Neuron (in vitro differentiated cells): ENCODE measurements around the gene FAM177B.
A peak's percentile ranks its signal among the peaks of the same experiment; 100 is the strongest.
"Not testable (repeated sequence)": the region's sequence is repeated elsewhere in the genome, so short reads cannot be mapped to it uniquely, and the experiment has no call there.

Source experiments
- H2AFZ ChIP-seq: one replicate; pipeline ENCODE4 v1.6.1; 2013; ENCODE audit warnings: low read depth, mild to moderate bottlenecking, inconsistent platforms, low read length, moderate library complexity
- H3K27me3 ChIP-seq: one replicate; pipeline ENCODE4 v1.6.1; 2013; ENCODE audit warnings: low read length; ENCODE audit not compliant: insufficient read depth
- H3K36me3 ChIP-seq: one replicate; pipeline ENCODE4 v1.6.1; 2013; ENCODE audit warnings: low read length; ENCODE audit not compliant: insufficient read depth
- H3K4me1 ChIP-seq: one replicate; pipeline ENCODE4 v1.6.1; 2013; ENCODE audit warnings: low read length; ENCODE audit not compliant: insufficient read depth
- H3K4me3 ChIP-seq: 2 replicates; pipeline ENCODE4 v1.5.1; 2013; ENCODE audit warnings: mild to moderate bottlenecking, low read length, moderate library complexity
- H3K9me3 ChIP-seq: one replicate; pipeline ENCODE4 v1.6.1; 2013; ENCODE audit warnings: low read length

Gene FAM177B

GRCh38 chr1:222713091-222713961, 23.7 kb upstream of the FAM177B start:
- peak overlapping the region; percentile 89 for H2AFZ ChIP-seq
- H3K4me1 ChIP-seq = peaks cover 16% of the 10 kb centered on the region
- no peaks in the 10 kb centered on the region for H3K27me3 ChIP-seq
- H3K4me3 ChIP-seq = peak overlapping the region; percentile 71
- H3K36me3 ChIP-seq = peaks cover 19% of the 10 kb centered on the region
- no peaks in the 10 kb centered on the region for H3K9me3 ChIP-seq

GRCh38 chr1:222716393-222716792, 20.6 kb upstream of the FAM177B start:
- peaks cover 46% of the 10 kb centered on the region for H3K36me3 ChIP-seq
- no peaks in the 10 kb centered on the region for H3K9me3 ChIP-seq
- H2AFZ ChIP-seq = no peak overlapping the region
- H3K27me3 ChIP-seq = no peaks in the 10 kb centered on the region
- peaks cover 2% of the 10 kb centered on the region for H3K4me1 ChIP-seq
- no peak overlapping the region for H3K4me3 ChIP-seq

- no peaks in the 10 kb centered on the region for H3K9me3 ChIP-seq
- H3K4me3 ChIP-seq = no peak overlapping the region
- H3K36me3 ChIP-seq = peaks cover 79% of the 10 kb centered on the region
- H2AFZ ChIP-seq = no peak overlapping the region
- H3K4me1 ChIP-seq = no peaks in the 10 kb centered on the region
- no peaks in the 10 kb centered on the region for H3K27me3 ChIP-seq
Observed at GRCh38 chr1:222728746-222729145, 8.3 kb upstream of the FAM177B start.

DNA sequence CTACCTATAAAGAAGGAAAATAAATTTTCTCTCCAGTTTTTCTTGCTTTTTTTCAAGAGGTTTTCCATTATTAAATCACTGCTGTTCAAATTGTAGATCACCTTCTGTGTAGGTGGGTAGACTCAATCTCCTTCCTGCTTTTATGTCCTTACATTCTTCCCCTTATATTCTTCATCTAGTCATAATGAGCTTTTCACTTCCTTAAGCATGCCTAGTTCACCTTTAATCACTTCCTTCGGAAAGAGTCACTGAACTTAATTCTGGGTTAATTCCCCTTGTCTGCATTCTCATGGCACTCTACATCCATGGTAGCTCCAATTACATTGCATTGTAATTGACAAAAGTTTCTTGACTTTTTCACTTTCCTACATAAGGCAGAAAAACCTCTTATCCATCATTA, 6.1 kb upstream of the FAM177B start:
- H3K27me3 ChIP-seq = no peaks in the 10 kb centered on the region
- H3K9me3 ChIP-seq = no peaks in the 10 kb centered on the region
- H3K36me3 ChIP-seq = peaks cover 79% of the 10 kb centered on the region
- H3K4me1 ChIP-seq = peaks cover under 1% of the 10 kb centered on the region
- H2AFZ ChIP-seq = no peak overlapping the region
- no peak overlapping the region for H3K4me3 ChIP-seq

- Histone ChIP-seq H3K36me3 (peaks cover 69% of the 10 kb centered on the region), H3K4me3 (no peak overlapping the region), H3K27me3 (no peaks in the 10 kb centered on the region)
Observed at GRCh38 chr1:222732216-222733159, 4.5 kb upstream of the FAM177B start.

DNA sequence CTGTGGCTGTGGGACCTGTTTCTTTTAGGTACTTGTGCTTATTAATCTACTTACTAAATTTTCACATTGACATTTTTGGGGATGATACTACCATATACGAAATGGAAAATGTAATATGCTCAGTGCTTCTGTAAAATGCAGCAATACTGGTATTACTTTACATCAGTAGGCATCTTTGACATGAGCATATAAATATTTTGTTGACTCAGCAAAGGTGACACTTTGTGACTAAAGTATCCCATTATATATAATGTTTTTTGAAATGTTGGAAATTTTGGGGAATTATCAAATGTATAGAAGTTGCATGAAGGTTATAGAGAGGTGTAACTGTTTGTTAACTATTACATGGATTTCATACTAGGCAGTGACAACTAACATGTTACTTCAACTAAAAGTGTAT, 2.3 kb upstream of the FAM177B start:
- Histone ChIP-seq H3K27me3 (no peaks in the 10 kb centered on the region), H3K4me1 (peaks cover 6% of the 10 kb centered on the region), H3K9me3 (no peaks in the 10 kb centered on the region), H3K4me3 (no peak overlapping the region), H3K36me3 (peaks cover 48% of the 10 kb centered on the region), H2AFZ (no peak overlapping the region)

More at GRCh38 chr1:222732216-222733159, 4.5 kb upstream of the FAM177B start:
- H3K4me1 ChIP-seq = peaks cover 6% of the 10 kb centered on the region
- no peaks in the 10 kb centered on the region for H3K9me3 ChIP-seq
- no peak overlapping the region for H2AFZ ChIP-seq

DNA sequence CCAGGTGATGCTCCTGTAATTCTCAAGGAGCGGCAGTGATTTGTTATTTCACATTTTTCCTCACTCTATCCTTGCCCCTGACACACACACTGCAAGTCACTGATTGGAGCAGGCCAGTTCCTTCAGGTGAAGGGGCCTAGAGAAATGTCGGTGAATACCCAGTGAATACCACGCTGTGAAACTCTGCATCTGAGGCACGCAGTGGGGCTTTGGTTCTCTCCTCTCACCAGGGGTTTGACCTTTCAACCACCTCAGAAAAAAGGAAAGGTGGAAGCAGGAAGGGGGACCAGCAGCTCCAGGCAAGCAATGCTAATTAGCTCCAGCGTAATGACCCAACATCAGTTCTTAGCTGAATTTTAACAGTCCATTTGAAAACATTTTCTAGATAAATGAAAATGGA, 532 bp upstream of the FAM177B start:
- no peaks in the 10 kb centered on the region for H3K9me3 ChIP-seq
- no peaks in the 10 kb centered on the region for H3K27me3 ChIP-seq
- no peak overlapping the region for H3K4me3 ChIP-seq
- no peak overlapping the region for H2AFZ ChIP-seq
- H3K4me1 ChIP-seq = peaks cover 6% of the 10 kb centered on the region
- H3K36me3 ChIP-seq = peaks cover 32% of the 10 kb centered on the region

DNA sequence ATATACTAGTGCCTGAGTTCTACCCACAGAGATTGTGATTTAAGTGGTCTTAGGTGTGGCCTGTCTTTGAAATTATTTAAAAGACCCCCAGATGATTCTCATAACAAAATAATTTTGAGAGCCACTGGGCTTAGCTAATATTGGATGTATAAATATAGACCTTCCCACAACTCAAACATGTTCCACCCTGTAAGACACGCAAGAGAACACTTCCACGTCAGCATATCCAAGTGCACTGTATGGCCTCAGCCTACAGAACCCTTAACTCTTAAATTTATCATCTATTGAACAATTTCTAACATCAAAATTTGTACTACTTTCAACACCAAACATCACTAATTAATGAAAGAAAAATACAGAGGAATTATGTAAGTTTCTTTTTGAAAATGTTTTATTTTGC, 2.5 kb downstream of the FAM177B start:
- peaks cover 6% of the 10 kb centered on the region for H3K4me1 ChIP-seq

GRCh38 chr1:222739929-222740328, 2.9 kb downstream of the FAM177B start:
- peaks cover 6% of the 10 kb centered on the region for H3K36me3 ChIP-seq
- H3K4me1 ChIP-seq = peaks cover 6% of the 10 kb centered on the region
- no peaks in the 10 kb centered on the region for H3K27me3 ChIP-seq
- no peak overlapping the region for H2AFZ ChIP-seq
- no peak overlapping the region for H3K4me3 ChIP-seq
- no peaks in the 10 kb centered on the region for H3K9me3 ChIP-seq

More for the DNA sequence above, 2.5 kb downstream of the FAM177B start:
- Histone ChIP-seq H2AFZ (no peak overlapping the region), H3K4me3 (no peak overlapping the region), H3K27me3 (no peaks in the 10 kb centered on the region), H3K36me3 (peaks cover 6% of the 10 kb centered on the region), H3K9me3 (no peaks in the 10 kb centered on the region)

GRCh38 chr1:222741630-222742457, 4.8 kb downstream of the FAM177B start:
- H3K4me1 ChIP-seq, H3K36me3 ChIP-seq, H2AFZ ChIP-seq, H3K4me3 ChIP-seq, H3K27me3 ChIP-seq, H3K9me3 ChIP-seq: not testable (repeated sequence)

DNA sequence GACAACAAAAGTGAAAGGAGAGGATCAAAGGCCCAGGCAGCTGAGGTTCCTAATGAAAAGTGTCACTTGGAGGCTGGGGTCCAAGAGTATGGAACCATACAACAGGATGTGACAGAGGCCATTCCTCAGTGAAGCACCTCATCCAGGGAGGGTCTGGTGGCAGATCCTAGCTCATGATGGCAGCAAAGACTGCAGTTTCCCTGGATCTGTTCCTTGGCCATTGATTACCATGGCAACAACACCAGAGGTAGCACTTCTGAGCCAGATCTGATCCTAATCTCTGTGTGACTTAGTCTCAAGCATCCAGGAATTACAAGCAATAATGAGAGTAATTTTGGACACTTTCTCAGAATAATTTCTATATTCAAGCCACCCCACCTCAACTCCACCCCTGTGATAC, 12.9 kb downstream of the FAM177B start:
- no peak overlapping the region for H3K4me3 ChIP-seq
- H3K36me3 ChIP-seq = no peaks in the 10 kb centered on the region
- peaks cover 4% of the 10 kb centered on the region for H3K27me3 ChIP-seq
- no peak overlapping the region for H2AFZ ChIP-seq
- no peaks in the 10 kb centered on the region for H3K4me1 ChIP-seq
- no peaks in the 10 kb centered on the region for H3K9me3 ChIP-seq

DNA sequence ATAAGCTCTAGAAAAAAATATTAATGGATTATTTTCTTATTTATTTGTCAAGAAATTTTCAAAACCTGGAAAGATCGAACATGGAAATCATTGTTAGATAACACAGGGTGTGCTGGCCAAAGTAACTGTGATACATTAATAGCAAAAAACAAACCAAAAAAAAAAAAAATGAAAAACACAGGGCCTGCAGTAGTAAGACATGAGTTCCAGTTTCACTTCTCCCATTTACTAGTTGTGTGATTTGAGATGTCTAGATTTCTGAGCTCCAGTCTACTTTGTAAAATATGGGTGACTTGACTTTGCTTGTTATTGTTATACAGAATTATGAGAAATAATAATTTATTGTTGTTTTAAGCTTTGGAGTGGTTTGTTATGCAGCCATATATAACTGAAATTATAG, 13.6 kb downstream of the FAM177B start:
- H3K4me1 ChIP-seq = no peaks in the 10 kb centered on the region
- H3K27me3 ChIP-seq = peaks cover 4% of the 10 kb centered on the region
- H2AFZ ChIP-seq = no peak overlapping the region
- no peaks in the 10 kb centered on the region for H3K9me3 ChIP-seq
- H3K4me3 ChIP-seq = no peak overlapping the region
- no peaks in the 10 kb centered on the region for H3K36me3 ChIP-seq
